SU-DHL-6 (cell line): ENCODE data around the gene TMEM63B.

Experiments
- H2AFZ ChIP-seq: fragments of 200-600 bp; sonication (generic); 2 replicates; pipeline ENCODE4 v1.6.1; 2014; ENCODE audit warnings: low read depth, mild to moderate bottlenecking, moderate library complexity, mixed read lengths, antibody characterized with exemption, low read length; ENCODE audit not compliant: severe bottlenecking
- H3F3A ChIP-seq: fragments of 200-600 bp; shearing (Covaris generic); 2 replicates; pipeline ENCODE4 v1.6.0; 2016; ENCODE audit warnings: antibody characterized with exemption, mild to moderate bottlenecking; ENCODE audit not compliant: insufficient read depth
- H3K27ac ChIP-seq: fragments of 200-600 bp; sonication (generic); 2 replicates; pipeline ENCODE4 v1.5.1; 2016; ENCODE audit warnings: low read depth, mild to moderate bottlenecking, low read length, moderate library complexity, mixed read lengths
- H3K27me3 ChIP-seq: fragments of 200-600 bp; sonication (generic), shearing (Covaris generic); 2 replicates; pipeline ENCODE4 v1.6.0; 2014; ENCODE audit warnings: mild to moderate bottlenecking, low read length
- H3K36me3 ChIP-seq: fragments of 200-600 bp; sonication (generic); 2 replicates; pipeline ENCODE4 v1.6.1; 2014; ENCODE audit warnings: mild to moderate bottlenecking, low read length, mixed read lengths
- H3K4me2 ChIP-seq: fragments of 300-600, 200-600 bp; shearing (Covaris generic), sonication (generic); 2 replicates; pipeline ENCODE4 v1.6.0; 2014; ENCODE audit warnings: low read length, low read depth, mild to moderate bottlenecking; ENCODE audit not compliant: poor library complexity, severe bottlenecking
- H3K4me3 ChIP-seq: fragments of 200-600 bp; sonication (generic); 2 replicates; pipeline ENCODE4 v1.5.1; 2014; ENCODE audit warnings: antibody characterized with exemption, low read length, mild to moderate bottlenecking, mixed read lengths; ENCODE audit not compliant: insufficient read depth, poor library complexity, severe bottlenecking
- H3K79me2 ChIP-seq: fragments of 200-600 bp; sonication (generic); 2 replicates; pipeline ENCODE4 v1.6.1; 2014; ENCODE audit warnings: mild to moderate bottlenecking, low read length, moderate library complexity; ENCODE audit not compliant: insufficient read depth
- H3K9ac ChIP-seq: fragments of 200-600 bp; sonication (generic); 2 replicates; pipeline ENCODE4 v1.7.0; 2014; ENCODE audit warnings: mild to moderate bottlenecking, low read length
- H3K9me2 ChIP-seq: fragments of 200-600 bp; sonication (generic); replicated peaks from 2 replicates; pipeline ENCODE4 v1.6.1; 2014; ENCODE audit warnings: low read length; ENCODE audit not compliant: insufficient read depth
- H3K9me3 ChIP-seq: fragments of 200-600 bp; sonication (generic); 2 replicates; pipeline ENCODE4 v1.6.1; 2014; ENCODE audit warnings: low read length, mixed read lengths; ENCODE audit not compliant: insufficient read depth
- H4K20me1 ChIP-seq: fragments of 200-600 bp; sonication (generic); 2 replicates; pipeline ENCODE4 v1.6.1; 2014; ENCODE audit warnings: low read depth, mild to moderate bottlenecking, antibody characterized with exemption, low read length, moderate library complexity, mixed read lengths
- EZH2phosphoT487 ChIP-seq: fragments of 200-600 bp; sonication (generic), shearing (Covaris generic); conservative IDR thresholded peaks from 2 replicates; pipeline ENCODE4 v1.6.1; 2018; ENCODE audit warnings: mild to moderate bottlenecking, antibody characterized with exemption, low read length, moderate library complexity, mixed read lengths
- TF ChIP-seq, protein P1 (sequence below): fragments of 200-600 bp; sonication (generic); IDR thresholded peaks from one replicate; pipeline ENCODE4 v1.5.1; 2017; ENCODE audit warnings: antibody characterized with exemption, mild to moderate bottlenecking, low read length, moderate library complexity; ENCODE audit not compliant: insufficient read depth, poor library complexity, severe bottlenecking

TMEM63B gene

DNA sequence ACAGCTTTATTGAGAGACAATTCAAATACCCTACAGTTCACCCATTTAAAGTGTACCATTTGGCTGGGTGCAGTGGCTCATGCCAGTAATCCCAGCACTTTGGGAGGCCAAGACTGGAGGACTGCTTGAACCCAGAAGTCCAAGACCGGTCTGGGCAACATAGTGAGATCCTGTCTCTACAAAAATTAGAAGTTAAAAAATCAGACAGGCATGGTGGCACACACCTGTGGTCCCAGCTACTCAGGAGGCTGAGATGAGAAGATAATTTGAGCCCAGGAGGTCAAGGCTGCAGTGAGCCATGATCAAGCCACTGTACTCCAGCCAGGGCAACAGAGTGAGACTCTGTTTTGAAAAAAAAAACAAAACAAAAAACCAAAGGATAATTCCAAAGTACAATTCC, 40.2 kb downstream of the TMEM63B start:
- H2AFZ ChIP-seq = no peak overlapping the region
- H3K9me2 ChIP-seq = no peaks in the 10 kb centered on the region
- H3K36me3 ChIP-seq = no peaks in the 10 kb centered on the region
- no peaks in the 10 kb centered on the region for H3K9me3 ChIP-seq
- H3K4me2 ChIP-seq = no peak overlapping the region
- no peak overlapping the region for H3K9ac ChIP-seq
- H3K27ac ChIP-seq = no peak overlapping the region
- no peak for TF ChIP-seq EZH2phosphoT487
- TF ChIP-seq, protein P1, sequence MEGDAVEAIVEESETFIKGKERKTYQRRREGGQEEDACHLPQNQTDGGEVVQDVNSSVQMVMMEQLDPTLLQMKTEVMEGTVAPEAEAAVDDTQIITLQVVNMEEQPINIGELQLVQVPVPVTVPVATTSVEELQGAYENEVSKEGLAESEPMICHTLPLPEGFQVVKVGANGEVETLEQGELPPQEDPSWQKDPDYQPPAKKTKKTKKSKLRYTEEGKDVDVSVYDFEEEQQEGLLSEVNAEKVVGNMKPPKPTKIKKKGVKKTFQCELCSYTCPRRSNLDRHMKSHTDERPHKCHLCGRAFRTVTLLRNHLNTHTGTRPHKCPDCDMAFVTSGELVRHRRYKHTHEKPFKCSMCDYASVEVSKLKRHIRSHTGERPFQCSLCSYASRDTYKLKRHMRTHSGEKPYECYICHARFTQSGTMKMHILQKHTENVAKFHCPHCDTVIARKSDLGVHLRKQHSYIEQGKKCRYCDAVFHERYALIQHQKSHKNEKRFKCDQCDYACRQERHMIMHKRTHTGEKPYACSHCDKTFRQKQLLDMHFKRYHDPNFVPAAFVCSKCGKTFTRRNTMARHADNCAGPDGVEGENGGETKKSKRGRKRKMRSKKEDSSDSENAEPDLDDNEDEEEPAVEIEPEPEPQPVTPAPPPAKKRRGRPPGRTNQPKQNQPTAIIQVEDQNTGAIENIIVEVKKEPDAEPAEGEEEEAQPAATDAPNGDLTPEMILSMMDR = no peak
- no peak overlapping the region for H3K4me3 ChIP-seq
- H3F3A ChIP-seq = no peaks in the 10 kb centered on the region
- no peaks in the 10 kb centered on the region for H4K20me1 ChIP-seq
- H3K27me3 ChIP-seq = no peaks in the 10 kb centered on the region
- no peaks in the 10 kb centered on the region for H3K79me2 ChIP-seq

DNA sequence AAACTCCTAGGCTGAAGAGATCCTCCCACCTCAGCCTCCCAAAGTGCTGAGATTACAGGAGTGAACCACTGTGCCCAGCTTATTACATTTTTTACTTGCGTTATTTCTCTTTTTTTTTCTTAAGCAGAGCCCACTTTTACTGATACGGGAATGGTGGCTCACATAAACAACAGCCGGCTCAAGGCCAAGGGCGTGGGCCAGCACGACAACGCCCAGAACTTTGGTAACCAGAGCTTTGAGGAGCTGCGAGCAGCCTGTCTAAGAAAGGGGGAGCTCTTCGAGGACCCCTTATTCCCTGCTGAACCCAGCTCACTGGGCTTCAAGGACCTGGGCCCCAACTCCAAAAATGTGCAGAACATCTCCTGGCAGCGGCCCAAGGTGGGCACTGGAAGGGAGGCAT, 41.8 kb downstream of the TMEM63B start:
- H3K36me3 ChIP-seq = no peaks in the 10 kb centered on the region
- H3K4me3 ChIP-seq = no peak overlapping the region
- no peaks in the 10 kb centered on the region for H3F3A ChIP-seq
- no peaks in the 10 kb centered on the region for H3K9me2 ChIP-seq
- no peak for TF ChIP-seq EZH2phosphoT487
- TF ChIP-seq, protein P1 = no peak
- no peaks in the 10 kb centered on the region for H4K20me1 ChIP-seq
- no peak overlapping the region for H3K27ac ChIP-seq
- no peak overlapping the region for H3K9ac ChIP-seq
- H2AFZ ChIP-seq = no peak overlapping the region
- H3K27me3 ChIP-seq = no peaks in the 10 kb centered on the region
- no peak overlapping the region for H3K4me2 ChIP-seq
- H3K79me2 ChIP-seq = no peaks in the 10 kb centered on the region
- H3K9me3 ChIP-seq = no peaks in the 10 kb centered on the region

DNA sequence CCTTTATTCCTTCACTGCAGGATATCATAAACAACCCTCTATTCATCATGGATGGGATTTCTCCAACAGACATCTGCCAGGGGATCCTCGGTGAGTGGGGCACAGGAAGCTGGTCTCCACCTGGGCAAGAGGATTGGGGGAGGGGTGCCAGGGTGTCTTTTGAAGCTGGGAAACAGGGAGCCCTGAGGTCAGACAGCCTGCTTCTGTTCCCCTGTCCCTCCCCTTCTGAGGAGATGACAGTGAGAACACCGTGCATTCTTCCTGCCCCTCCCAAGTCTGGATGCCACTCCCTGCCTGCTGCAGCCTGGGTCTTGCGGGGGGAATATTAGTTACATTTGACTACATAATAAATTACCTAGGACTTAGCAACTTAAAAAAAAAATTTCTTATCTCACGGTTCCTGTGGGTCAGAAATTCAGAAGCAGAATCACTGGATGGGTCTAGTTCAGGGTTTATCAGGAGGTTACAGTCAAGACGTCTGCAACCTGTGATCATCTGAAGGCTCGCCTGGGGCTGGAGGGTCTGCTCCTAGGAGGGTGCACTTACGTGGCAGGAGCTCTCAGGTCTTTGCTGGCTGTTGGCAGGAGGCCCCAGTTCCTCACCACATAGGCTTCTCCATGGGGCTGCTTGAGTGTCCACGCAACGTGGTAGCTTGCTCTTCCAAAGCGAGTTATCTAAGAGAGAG, 42.7 kb downstream of the TMEM63B start:
- no peaks in the 10 kb centered on the region for H3F3A ChIP-seq
- H3K36me3 ChIP-seq = no peaks in the 10 kb centered on the region
- H2AFZ ChIP-seq = no peak overlapping the region
- no peaks in the 10 kb centered on the region for H3K9me3 ChIP-seq
- H4K20me1 ChIP-seq = no peaks in the 10 kb centered on the region
- no peak overlapping the region for H3K4me3 ChIP-seq
- H3K9me2 ChIP-seq = no peaks in the 10 kb centered on the region
- H3K27ac ChIP-seq = no peak overlapping the region
- no peak for TF ChIP-seq EZH2phosphoT487
- TF ChIP-seq, protein P1 = no peak
- no peak overlapping the region for H3K9ac ChIP-seq
- H3K27me3 ChIP-seq = no peaks in the 10 kb centered on the region
- no peaks in the 10 kb centered on the region for H3K79me2 ChIP-seq
- no peak overlapping the region for H3K4me2 ChIP-seq
